HL-60 (cell line): ENCODE measurements around the gene SSTR5.

Source experiments
- CTCF ChIP-seq: IDR thresholded peaks from one replicate; pipeline ENCODE4 v1.5.1; 2011; ENCODE audit warnings: low read length, control low read depth, inconsistent platforms; ENCODE audit not compliant: insufficient read depth
- GABPA ChIP-seq: IDR thresholded peaks from 2 replicates; pipeline ENCODE4 v1.6.1; 2012; ENCODE audit warnings: low read depth
- POLR2AphosphoS5 ChIP-seq: IDR thresholded peaks from 2 replicates; pipeline ENCODE4 v1.6.1; 2012; ENCODE audit warnings: low read depth
- REST ChIP-seq: IDR thresholded peaks from 2 replicates; pipeline ENCODE4 v1.6.1; 2012; ENCODE audit warnings: low read depth; ENCODE audit not compliant: insufficient replicate concordance
- SPI1 ChIP-seq: IDR thresholded peaks from 2 replicates; pipeline ENCODE4 v1.6.1; 2012; ENCODE audit warnings: low read depth, mild to moderate bottlenecking, borderline replicate concordance

GRCh38 chr16:1034230-1035065 lies 38.1 kb upstream of the SSTR5 start:
- no peak for TF ChIP-seq SPI1
- TF ChIP-seq CTCF: no peak
- no peak for TF ChIP-seq POLR2AphosphoS5
- no peak for TF ChIP-seq GABPA
- no peak for TF ChIP-seq REST
